AG04449 (cell line): ENCODE measurements around the gene CORT.

Source experiments
- CTCF ChIA-PET: fragments of 350-600 bp; formaldehyde crosslinking; extraction: SDS; loops from one replicate; lab custom pipeline; 2021; ENCODE audit warnings: antibody characterized with exemption; lab: Yijun Ruan, JAX
- POLR2A ChIA-PET: fragments of 400-600, 350-600 bp; formaldehyde crosslinking; extraction: SDS; loops from one replicate; lab custom pipeline; 2020; ENCODE audit warnings: antibody characterized with exemption, inconsistent platforms; lab: Yijun Ruan, JAX
- DNase-seq: peaks from one replicate; pipeline ENCODE4 v3.0.0-alpha.2; 2010; ENCODE audit warnings: low read depth, low spot score
- H3K4me3 ChIP-seq: 2 replicates; pipeline ENCODE4 v1.5.1; 2011; ENCODE audit warnings: low read depth, mild to moderate bottlenecking, control low read depth, low read length
- CTCF ChIP-seq: IDR thresholded peaks from one replicate; pipeline ENCODE4 v1.5.1; 2011; ENCODE audit warnings: mild to moderate bottlenecking, moderate library complexity, low read length, control low read depth, inconsistent platforms; ENCODE audit not compliant: insufficient read depth; ENCODE audit errors: missing control alignments

The CORT gene

GRCh38 chr1:10497109-10497508 lies 47.3 kb downstream of the CORT start:
- H3K4me3 ChIP-seq = no peak overlapping the region
- TF ChIP-seq CTCF = no peak
- no peak for DNase-seq
- ChIA-PET POLR2A (no interaction called here), CTCF (interaction anchor here (1.2 to 15.4 kb wide), 7 partner anchors 10 to 445 kb away, joined by 4 to 332 read pairs (median 38); partner anchors contain the start of genes CENPS and CORT)

- ChIA-PET POLR2A (no interaction called here), CTCF (interaction anchor here (1.1 to 15.4 kb wide), 7 partner anchors 8 to 444 kb away, joined by 3 to 332 read pairs (median 5); partner anchors contain the start of gene CENPS)
- H3K4me3 ChIP-seq = no peak overlapping the region
- TF ChIP-seq CTCF = no peak
- DNase-seq = no peak
Measured at GRCh38 chr1:10498231-10498630, 48.4 kb downstream of the CORT start.
